ENCODE measurements around the gene WNT2B. TPM values are rescaled to one million over a fixed set of nuclear protein-coding genes. Genes with fewer than 3 reads are reported as not detected.
"Not testable (repeated sequence)": the region's sequence is repeated elsewhere in the genome, so short reads cannot be mapped to it uniquely, and the experiment has no call there.

WNT2B gene
- total RNA-seq, 4 donors from 2014 or later = 5.8 to 15.0 (median 13.9) TPM

GRCh38 chr1:112478314-112478713 lies 30.5 kb upstream of the WNT2B start:
- H3K36me3 ChIP-seq = no peaks in the 10 kb centered on the region
- TF ChIP-seq POLR2A (IDR thresholded peaks at IDR 0.05) = no peak
- no peak for TF ChIP-seq CTCF (IDR thresholded peaks at IDR 0.05)
- no peak overlapping the region for H3K4me3 ChIP-seq
- no peak overlapping the region for H3K27ac ChIP-seq
- H3K27me3 ChIP-seq = no peaks in the 10 kb centered on the region
- no peaks in the 10 kb centered on the region for H3K4me1 ChIP-seq
- H3K9me3 ChIP-seq = no peaks in the 10 kb centered on the region
- DNase-seq = no peak

- H3K27ac ChIP-seq, H3K4me3 ChIP-seq, H3K4me1 ChIP-seq, H3K27me3 ChIP-seq, H3K9me3 ChIP-seq, DNase-seq, H3K36me3 ChIP-seq: not testable (repeated sequence)
These were observed 22.7 kb upstream of the WNT2B start for GRCh38 chr1:112486063-112486462.

DNA sequence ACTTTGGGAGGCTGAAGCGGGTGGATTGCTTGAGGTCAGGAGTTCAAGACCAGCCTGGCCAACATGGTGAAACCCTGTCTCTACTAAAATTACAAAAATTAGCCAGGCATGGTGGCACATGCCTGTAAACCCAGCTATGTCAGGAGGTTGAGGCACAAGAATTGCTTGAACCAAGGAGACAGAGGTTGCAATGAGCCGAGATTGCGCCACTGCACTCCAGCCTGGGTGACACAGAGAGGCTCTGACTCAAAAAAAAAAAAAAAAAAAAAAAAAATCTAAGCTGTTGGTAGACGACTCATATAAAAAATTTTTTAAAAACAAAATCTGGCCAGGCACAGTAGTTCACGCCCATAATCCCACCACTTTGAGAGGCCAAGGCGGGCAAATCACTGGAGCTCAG lies 21.1 kb upstream of the WNT2B start:
- not testable (repeated sequence) for H3K27me3 ChIP-seq, H3K36me3 ChIP-seq, H3K27ac ChIP-seq, H3K9me3 ChIP-seq, DNase-seq, H3K4me3 ChIP-seq, H3K4me1 ChIP-seq

DNA sequence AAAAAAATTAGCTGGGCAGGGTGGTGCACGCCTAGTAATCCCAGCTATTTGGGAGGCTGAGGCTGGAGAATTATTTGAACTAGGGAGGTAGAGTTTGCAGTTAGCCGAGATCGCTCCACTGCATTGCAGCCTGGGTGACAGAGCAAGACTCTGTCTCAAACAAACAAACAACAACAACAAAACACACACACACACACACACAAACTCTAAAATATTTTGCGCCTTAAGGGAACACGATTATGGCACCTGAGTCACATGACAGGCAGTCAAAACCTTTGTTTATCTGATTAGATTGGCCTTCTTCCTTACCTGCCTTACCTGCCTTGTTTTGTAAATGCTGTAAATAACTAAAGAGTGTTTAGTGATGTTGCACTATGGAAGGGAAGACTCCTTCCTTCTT lies 20.6 kb upstream of the WNT2B start:
- TF ChIP-seq CTCF (IDR thresholded peaks at IDR 0.05) = no peak
- TF ChIP-seq POLR2A (IDR thresholded peaks at IDR 0.05) = no peak
- no peak overlapping the region for H3K27ac ChIP-seq
- DNase-seq = no peak
- no peaks in the 10 kb centered on the region for H3K4me1 ChIP-seq
- no peaks in the 10 kb centered on the region for H3K36me3 ChIP-seq
- no peak overlapping the region for H3K4me3 ChIP-seq
- no peaks in the 10 kb centered on the region for H3K9me3 ChIP-seq
- no peaks in the 10 kb centered on the region for H3K27me3 ChIP-seq

DNA sequence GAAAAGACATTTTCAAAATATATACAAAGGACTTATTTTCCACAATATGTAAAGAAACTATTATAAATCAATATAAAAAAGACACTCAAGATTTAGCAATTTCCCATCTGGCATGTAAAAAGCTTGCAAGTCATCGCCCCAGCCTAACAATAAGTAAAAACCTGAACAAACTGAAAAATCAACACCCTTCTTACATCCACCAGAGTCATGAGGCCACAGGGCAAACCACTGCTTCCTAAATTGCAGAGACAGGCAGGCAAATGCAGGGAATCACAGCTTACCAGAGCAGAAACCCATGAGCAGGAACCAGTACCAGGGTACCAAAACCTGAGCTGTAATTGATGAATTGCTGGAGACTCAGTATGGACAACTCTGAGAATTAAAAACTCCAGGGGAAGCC lies 16.7 kb upstream of the WNT2B start:
- no peak for DNase-seq
- no peak overlapping the region for H3K27ac ChIP-seq
- H3K27me3 ChIP-seq = no peaks in the 10 kb centered on the region
- no peak overlapping the region for H3K4me3 ChIP-seq
- H3K4me1 ChIP-seq = no peaks in the 10 kb centered on the region
- no peaks in the 10 kb centered on the region for H3K36me3 ChIP-seq
- no peak for TF ChIP-seq CTCF (IDR thresholded peaks at IDR 0.05)
- no peaks in the 10 kb centered on the region for H3K9me3 ChIP-seq

DNA sequence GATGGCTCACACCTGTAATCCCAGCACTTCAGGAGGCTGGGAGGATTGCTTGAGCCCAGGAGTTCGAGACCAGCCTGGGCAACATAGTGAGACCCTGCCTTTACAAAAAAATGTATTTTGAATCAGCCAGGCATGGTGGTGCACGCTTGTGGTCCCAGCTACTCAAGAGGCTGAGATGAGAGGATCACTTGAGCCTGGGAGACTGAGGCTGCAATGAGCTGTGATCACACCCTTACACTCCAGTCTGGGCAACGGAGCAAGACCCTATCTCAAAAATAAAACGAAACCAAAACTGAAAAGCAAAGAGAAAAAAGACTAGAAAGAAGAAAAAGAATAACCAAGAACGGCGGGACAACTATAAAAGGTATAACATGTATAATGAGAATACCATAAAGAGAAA lies 15.4 kb upstream of the WNT2B start:
- no peaks in the 10 kb centered on the region for H3K36me3 ChIP-seq
- H3K27me3 ChIP-seq = no peaks in the 10 kb centered on the region
- H3K4me1 ChIP-seq = no peaks in the 10 kb centered on the region
- H3K27ac ChIP-seq = no peak overlapping the region
- H3K9me3 ChIP-seq = no peaks in the 10 kb centered on the region
- DNase-seq = no peak
- TF ChIP-seq CTCF (IDR thresholded peaks at IDR 0.05) = no peak
- no peak for TF ChIP-seq POLR2A (IDR thresholded peaks at IDR 0.05)
- no peak overlapping the region for H3K4me3 ChIP-seq

DNA sequence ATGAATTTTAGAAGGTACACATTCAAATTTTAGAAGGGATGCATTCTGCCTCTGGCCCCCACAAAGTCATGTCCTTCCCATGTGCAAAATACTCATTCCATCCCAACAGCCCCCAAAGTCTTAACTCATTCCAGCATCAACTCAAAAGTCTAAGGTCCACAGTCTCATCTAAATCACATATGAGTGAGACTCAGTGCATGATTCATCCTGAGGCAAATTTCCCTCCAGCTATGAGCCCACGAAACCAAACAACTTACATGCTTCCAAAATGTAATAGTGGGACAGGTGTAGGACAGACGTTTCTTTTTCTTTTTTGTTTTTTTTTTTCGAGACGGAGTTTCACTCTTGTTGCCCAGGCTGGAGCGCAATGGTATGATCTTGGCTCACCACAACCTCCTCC lies 12.5 kb upstream of the WNT2B start:
- TF ChIP-seq CTCF (IDR thresholded peaks at IDR 0.05) = no peak
- no peak for TF ChIP-seq POLR2A (IDR thresholded peaks at IDR 0.05)
- H3K4me1 ChIP-seq = no peaks in the 10 kb centered on the region
- no peaks in the 10 kb centered on the region for H3K36me3 ChIP-seq
- H3K4me3 ChIP-seq = no peak overlapping the region
- no peak for DNase-seq
- H3K27me3 ChIP-seq = no peaks in the 10 kb centered on the region
- no peak overlapping the region for H3K27ac ChIP-seq
- H3K9me3 ChIP-seq = no peaks in the 10 kb centered on the region

Measured in Peyer's patch (tissue), 4 donors.